Measurements from ENCODE around the gene TTC32.
A peak's percentile ranks its signal among the peaks of the same experiment; 100 is the strongest.
"Not testable (repeated sequence)": the region's sequence is repeated elsewhere in the genome, so short reads cannot be mapped to it uniquely, and the experiment has no call there.

Gene TTC32

DNA sequence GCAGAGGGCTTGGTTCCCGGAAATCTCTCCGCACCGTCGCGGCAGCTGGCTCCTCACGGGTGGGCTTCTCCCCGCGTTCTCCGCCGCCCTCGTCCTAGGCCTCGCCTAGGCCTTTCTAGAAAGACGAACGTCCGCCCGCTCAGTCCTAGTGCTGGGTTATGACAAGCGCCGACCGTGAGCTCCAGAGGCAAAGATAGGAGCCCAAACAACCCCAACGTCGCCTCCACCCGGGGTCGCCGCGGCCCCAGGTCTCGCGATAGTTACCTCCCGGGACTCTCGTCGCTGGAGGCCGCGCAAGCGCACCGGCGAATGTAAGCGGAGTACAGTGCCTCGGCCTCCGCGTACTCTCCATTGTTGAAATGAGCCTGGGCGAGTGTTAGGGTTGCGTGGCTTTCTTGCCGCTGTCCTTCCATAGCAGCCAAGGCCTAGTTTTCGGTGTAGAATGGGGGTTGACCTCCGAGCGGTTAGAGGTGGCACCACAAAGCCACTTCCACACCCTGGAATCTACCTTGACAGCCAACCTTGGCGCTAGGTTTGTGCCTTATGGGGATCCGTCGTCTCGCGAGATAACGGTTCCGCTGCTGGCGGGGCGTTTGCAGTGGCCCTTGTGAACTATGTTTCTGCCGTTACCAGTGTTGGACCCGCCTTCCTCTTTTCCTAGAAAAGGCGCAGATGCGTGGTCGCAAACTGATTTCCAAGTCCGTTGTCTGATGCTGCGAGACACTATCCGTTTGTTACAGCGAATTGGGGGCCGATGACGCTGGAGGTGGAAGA lies at the start of gene TTC32:
TSS of gene TTC32 (minus strand) at position 542 of the 774 bp plus-strand sequence. CDS start at position 413, 129 bp downstream.
- peak; percentile 96 for DNase-seq

- no peak for DNase-seq
Observed at GRCh38 chr2:19949071-19949470, 47.3 kb upstream of the TTC32 start.

DNA sequence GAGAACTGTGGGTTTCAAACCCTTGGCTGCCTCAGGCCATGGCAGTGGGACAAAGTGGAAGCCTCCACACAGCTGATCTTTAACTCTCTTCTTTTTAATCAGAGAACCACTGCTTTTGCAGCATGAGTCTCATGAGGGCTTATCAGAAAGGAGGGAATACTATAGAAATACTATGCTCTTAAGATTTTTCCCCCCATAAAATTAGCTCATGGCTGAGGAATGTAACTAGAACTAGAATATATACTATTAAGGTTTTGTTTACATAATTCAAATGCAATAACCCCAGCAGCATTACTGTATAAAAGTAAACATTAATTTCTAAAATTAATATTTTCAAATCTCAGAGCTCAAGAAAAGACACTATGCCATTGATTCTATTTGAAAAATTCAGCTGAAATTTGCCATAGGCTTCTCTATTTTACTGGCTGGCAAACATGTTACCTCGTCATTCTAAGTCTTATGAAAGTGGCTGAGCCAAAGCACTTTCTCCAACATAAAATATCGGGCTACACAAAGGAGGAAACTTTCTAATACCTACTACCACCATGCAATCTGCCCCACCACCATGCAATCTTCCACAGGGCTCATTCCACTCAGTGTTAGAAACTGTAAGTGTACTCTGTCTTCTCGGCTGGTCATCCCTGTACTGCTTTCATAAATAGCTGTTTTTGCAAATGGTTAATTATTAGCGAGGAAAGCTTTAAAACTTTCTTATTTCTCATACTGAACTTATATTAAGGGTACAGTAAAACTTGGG lies 45.6 kb upstream of the TTC32 start:
- no peak for DNase-seq

- DNase-seq: no peak
Observed at GRCh38 chr2:19944205-19944845, 42.5 kb upstream of the TTC32 start.

GRCh38 chr2:19943189-19943588 lies 41.4 kb upstream of the TTC32 start:
- DNase-seq: no peak

- no peak for DNase-seq
Observed at GRCh38 chr2:19942199-19942598, 40.4 kb upstream of the TTC32 start.

GRCh38 chr2:19937004-19937403 lies 35.2 kb upstream of the TTC32 start:
- no peak for DNase-seq

DNA sequence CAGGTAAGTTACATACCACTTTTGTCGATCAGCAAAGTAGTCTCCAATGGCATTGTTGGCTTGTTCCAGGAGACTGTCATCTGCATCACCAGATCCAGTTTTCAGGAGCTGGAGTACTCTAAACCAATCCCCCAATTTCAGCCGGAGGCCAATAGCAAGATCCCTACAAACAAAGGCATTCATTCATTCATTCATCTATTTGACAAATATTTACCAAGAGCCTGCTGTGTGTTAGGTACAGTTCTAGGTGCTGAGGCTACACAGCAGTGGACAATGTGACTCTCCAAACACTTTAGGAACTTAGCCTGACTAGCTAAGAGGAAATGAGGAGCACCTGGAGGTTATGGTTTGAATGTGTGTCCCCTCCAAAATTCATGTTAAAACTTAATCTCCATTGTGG lies 34.4 kb upstream of the TTC32 start:
- no peak for DNase-seq

- DNase-seq: no peak
Observed at GRCh38 chr2:19933351-19933981, 31.7 kb upstream of the TTC32 start.

DNA sequence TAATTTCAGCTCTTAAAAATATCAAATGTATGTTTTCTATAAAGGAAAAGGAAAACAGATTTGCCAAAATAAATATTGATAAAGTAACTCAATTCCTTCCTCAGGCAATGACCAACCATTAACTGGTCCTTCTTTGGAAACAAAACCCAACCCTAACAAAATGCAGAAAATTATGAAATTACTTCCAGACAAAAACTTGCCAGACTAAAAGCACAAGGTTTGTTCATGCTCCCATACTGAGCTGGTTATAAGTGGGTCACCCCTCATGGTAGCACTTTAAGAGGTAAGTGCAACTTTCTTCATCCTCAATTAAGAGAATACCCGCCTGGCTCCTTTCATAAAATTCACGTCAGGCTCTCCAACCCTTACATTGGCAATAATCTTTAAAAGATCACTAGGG lies 31.1 kb upstream of the TTC32 start:
- no peak for DNase-seq

DNA sequence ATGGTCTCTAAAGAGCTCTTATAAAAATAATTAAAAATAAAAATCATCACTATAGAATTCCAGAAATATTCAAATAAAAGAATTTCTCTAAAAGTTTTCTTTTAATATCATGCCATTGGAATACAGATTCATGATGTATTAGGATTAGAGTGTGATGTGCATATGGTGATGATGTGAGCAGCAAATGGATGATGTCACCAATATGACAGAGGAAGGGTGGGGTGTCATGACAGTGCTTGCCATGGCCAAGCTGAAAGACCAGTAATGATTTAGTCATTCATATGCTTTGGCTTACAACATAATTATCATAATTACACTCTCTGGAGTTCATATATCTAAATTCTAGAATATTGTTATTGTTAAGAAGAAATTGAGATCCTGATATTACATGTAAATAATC lies 27.4 kb upstream of the TTC32 start:
- no peak for DNase-seq

GRCh38 chr2:19927816-19928215 lies 26.0 kb upstream of the TTC32 start:
- DNase-seq: not testable (repeated sequence)

DNA sequence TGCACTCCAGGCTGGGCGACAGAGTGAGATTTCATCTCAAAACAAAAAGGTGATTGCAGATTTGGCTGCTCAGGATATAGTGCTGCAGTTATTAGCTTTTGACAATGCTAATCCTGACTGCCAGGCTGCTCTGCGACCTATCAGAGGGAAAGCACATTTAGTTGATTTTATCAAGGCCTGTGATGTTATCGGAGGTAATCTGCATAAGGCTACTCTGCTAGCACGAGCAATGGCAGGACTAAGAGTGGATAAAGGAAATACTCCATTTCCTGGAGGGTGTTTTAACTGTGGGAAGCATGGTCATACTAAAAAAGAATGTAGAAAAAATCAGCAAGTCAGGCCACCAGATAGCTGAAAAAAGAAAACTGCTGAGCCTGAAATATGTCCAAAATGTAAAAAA lies 22.7 kb upstream of the TTC32 start:
- DNase-seq: not testable (repeated sequence)

DNA sequence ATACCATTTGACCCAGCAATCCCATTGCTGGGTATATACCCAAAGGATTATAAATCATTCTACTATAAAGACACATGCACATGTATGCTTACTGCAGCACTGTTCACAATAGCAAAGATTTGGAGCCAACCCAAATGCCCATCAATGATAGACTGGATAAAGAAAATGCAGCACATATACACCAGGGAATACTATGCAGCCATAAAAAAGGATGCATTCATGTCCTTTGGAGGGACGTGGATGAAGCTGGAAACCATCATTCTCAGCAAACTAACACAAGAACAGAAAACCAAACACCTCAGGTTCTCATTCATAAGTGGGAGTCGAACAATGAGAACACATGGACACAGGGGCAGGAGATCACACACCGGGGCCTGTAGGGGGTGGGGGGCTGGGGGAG lies 20.4 kb upstream of the TTC32 start:
- not testable (repeated sequence) for DNase-seq

GRCh38 chr2:19916385-19916950 lies 14.7 kb upstream of the TTC32 start:
- DNase-seq: no peak

- no peak for DNase-seq
Observed at GRCh38 chr2:19914266-19914975, 12.6 kb upstream of the TTC32 start.

- no peak for DNase-seq
Observed at GRCh38 chr2:19911808-19912509, 10.2 kb upstream of the TTC32 start.

DNA sequence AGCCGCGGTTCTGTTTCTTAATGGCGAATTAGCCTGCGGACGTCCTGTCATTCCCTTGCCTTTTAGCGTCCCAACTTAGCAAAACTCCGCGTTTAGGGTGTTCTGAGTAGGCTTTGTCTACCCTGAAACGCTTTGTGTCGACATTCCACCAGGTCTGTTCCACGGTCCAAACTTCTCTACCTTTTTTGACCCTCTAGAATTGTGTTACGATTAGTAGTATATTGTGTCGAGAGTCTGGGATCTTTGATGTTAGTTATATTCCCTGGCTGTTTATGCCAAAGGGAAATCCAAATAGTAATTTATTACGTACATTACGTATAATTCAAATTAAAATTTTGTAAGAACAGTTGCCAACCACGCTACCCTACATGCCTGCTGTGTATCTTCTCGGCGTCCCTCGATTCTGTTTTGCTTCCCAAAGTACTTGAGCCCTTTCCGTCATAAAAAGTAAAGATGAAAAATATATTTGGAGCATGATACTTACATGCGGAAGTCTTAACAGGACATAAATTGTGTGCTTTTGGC lies 495 bp upstream of the TTC32 start:
- DNase-seq: no peak

DNA sequence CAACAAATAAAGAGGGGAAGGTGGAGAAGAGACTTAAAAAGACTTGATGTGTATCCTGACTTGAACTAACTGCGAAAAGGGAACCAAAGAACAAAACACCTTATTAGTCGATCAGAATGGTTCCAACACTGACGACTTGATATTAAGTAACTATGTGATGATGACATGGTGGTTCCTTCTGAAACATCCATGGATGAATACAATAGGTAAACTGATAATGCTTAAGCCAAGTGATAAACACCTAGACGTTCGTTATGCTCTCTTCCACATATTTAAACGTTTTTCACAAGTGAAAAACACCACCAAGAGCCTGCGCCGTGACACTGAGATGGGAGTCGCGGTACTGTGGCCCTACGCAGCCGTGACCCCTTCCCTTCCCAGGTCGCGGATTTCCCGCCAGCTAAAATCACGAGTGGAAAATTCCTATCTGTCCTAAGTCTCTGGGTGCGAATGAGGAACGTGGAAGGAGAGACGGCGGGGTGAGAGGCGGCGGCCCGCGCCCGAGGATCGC lies 797 bp downstream of the TTC32 start:
- DNase-seq: no peak

DNA sequence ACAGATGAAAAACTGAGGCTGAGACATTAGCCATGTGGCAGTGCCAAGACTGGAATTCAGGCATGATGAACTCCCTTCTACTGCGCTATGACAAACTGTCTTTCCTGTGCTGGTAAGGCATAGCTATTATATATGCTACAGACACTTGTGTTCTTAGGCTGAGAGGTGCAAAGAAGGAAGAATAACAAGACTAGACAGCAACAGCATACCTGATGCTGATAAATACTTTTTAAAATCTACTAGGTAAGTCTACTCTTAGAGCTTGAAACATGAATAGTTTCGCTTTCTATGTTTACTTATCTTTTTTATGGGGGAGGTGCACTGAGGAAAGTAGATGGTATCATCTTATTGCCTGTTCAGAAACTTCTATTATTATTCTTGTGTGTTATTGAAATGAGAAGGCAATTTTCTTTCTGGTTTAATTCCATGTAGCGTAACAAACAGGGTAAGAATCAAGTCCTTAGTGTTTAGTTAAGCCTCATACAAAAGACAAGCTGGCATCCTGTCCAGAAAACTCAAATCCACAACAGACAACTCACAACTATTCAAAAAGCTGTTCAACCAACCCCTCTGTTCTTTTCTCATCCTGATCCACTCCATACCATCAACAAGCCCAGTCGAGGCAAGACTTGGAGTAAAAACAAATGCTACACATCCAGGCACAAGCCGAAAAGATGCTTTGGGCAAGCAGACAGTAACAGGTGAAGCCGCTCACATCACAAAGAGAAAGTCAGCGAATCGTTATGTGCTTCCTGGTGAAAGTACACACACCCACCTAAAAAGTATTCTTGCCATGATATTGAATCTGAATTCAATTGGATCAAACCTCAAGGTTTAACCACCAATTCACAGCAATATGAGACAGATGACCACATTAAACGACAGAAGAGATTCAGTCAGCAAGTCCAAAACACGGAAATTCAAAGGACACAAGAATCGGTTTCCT lies 1.5 kb downstream of the TTC32 start:
- DNase-seq: no peak
